ENCODE results near the gene PSG7. TPM values are rescaled to one million over a fixed set of nuclear protein-coding genes. Genes with fewer than 3 reads are reported as not detected.
"Not testable (repeated sequence)": the region's sequence is repeated elsewhere in the genome, so short reads cannot be mapped to it uniquely, and the experiment has no call there.

Gene PSG7
- total RNA-seq, 2 donors from 2014 or later, result not detected

GRCh38 chr19:42879613-42880012, 57.4 kb downstream of the PSG7 start, which contains the start of gene PSG1:
PSG1 (minus strand) TSS chr19:42879713; CDS start chr19:42879581, 132 bp downstream.
- no peak for ATAC-seq (ENCODE audit: insufficient number of reproducible peaks, low FRiP score, low read depth)

GRCh38 chr19:42876596-42876995, 60.4 kb downstream of the PSG7 start:
- not testable (repeated sequence) for ATAC-seq (ENCODE audit: insufficient number of reproducible peaks, low FRiP score, low read depth); H3K4me1 ChIP-seq (ENCODE audit: control insufficient read depth in 1 of 2, low read depth in 2 of 2); H3K9me3 ChIP-seq; H3K36me3 ChIP-seq; H3K4me3 ChIP-seq; DNase-seq (ENCODE audit: low spot score); H3K27me3 ChIP-seq (replicated peaks; ENCODE audit: insufficient read depth); H3K27ac ChIP-seq

More at GRCh38 chr19:42879613-42880012, 57.4 kb downstream of the PSG7 start, which contains the start of gene PSG1:
- no peaks in the 10 kb centered on the region for H3K9me3 ChIP-seq
- DNase-seq (ENCODE audit: low spot score), result no peak
- no peak within 1 kb of the TSS for H3K27ac ChIP-seq
- H3K4me3 ChIP-seq, result no peak within 1 kb of the TSS
- no peaks in the 10 kb centered on the region for H3K4me1 ChIP-seq (ENCODE audit: control insufficient read depth in 1 of 2, low read depth in 2 of 2)
- H3K27me3 ChIP-seq (replicated peaks; ENCODE audit: insufficient read depth), result no peaks in the 10 kb centered on the region
- TF ChIP-seq CTCF (IDR thresholded peaks at IDR 0.05), result no peak
- H3K36me3 ChIP-seq, result no peaks in the 10 kb centered on the region

- not testable (repeated sequence) for H3K9me3 ChIP-seq; H3K27me3 ChIP-seq (replicated peaks; ENCODE audit: insufficient read depth); H3K27ac ChIP-seq; H3K4me3 ChIP-seq; DNase-seq (ENCODE audit: low spot score); H3K36me3 ChIP-seq; H3K4me1 ChIP-seq (ENCODE audit: control insufficient read depth in 1 of 2, low read depth in 2 of 2); ATAC-seq (ENCODE audit: insufficient number of reproducible peaks, low FRiP score, low read depth)
Observed at GRCh38 chr19:42875881-42876280, 61.1 kb downstream of the PSG7 start.

- not testable (repeated sequence) for ATAC-seq (ENCODE audit: insufficient number of reproducible peaks, low FRiP score, low read depth); H3K27me3 ChIP-seq (replicated peaks; ENCODE audit: insufficient read depth); H3K36me3 ChIP-seq; DNase-seq (ENCODE audit: low spot score); H3K4me3 ChIP-seq; H3K27ac ChIP-seq; H3K9me3 ChIP-seq; H3K4me1 ChIP-seq (ENCODE audit: control insufficient read depth in 1 of 2, low read depth in 2 of 2)
Observed at GRCh38 chr19:42874901-42875813, 61.9 kb downstream of the PSG7 start.

GRCh38 chr19:42874136-42874535, 62.9 kb downstream of the PSG7 start:
- not testable (repeated sequence) for H3K27ac ChIP-seq; ATAC-seq (ENCODE audit: insufficient number of reproducible peaks, low FRiP score, low read depth)

More at GRCh38 chr19:42874136-42874535, 62.9 kb downstream of the PSG7 start:
- not testable (repeated sequence) for H3K4me3 ChIP-seq; DNase-seq (ENCODE audit: low spot score); H3K36me3 ChIP-seq; H3K4me1 ChIP-seq (ENCODE audit: control insufficient read depth in 1 of 2, low read depth in 2 of 2); H3K9me3 ChIP-seq; H3K27me3 ChIP-seq (replicated peaks; ENCODE audit: insufficient read depth)

Other genes with a start within 250 kb of the PSG7 start
- not detected for gene PSG3, start 196.7 kb downstream of the PSG7 start, total RNA-seq
- not detected for gene PSG8, start 171.5 kb downstream of the PSG7 start, total RNA-seq
- not detected for gene PSG1, start 57.5 kb downstream of the PSG7 start, total RNA-seq
- not detected for gene PSG6, start 19.3 kb downstream of the PSG7 start, total RNA-seq
- not detected for gene PSG11, start 89.3 kb upstream of the PSG7 start, total RNA-seq
- gene PSG2, start 145.5 kb upstream of the PSG7 start, total RNA-seq, result not detected
- not detected for gene PSG5, start 249.3 kb upstream of the PSG7 start, total RNA-seq